Left lung (tissue), 10 donors: ENCODE data around the gene DSE. TPM values are rescaled to one million over a fixed set of nuclear protein-coding genes. Genes with fewer than 3 reads are reported as not detected.

Experiments used
- ATAC-seq: fragments of 200-7000 bp; cut with Tn5 transposase; one replicate; pipeline ENCODE4 v1.9.1; 2020; ENCODE audit warnings: moderate library complexity
- DNase-seq, 4 donors: peaks; one replicate each; pipeline ENCODE4 v3.0.0-alpha.2; 2013 to 2020
- H3K27ac ChIP-seq, 2 donors: fragments of 200-600 bp; sonication (generic) in 1 of 2; one replicate each; pipeline versions ENCODE4 v1.5.0 to v1.8.0; 2020 to 2021
- H3K27me3 ChIP-seq, 2 donors: fragments of 200-600 bp; sonication (generic) in 1 of 2; one replicate each; pipeline versions ENCODE4 v1.5.0 to v1.8.0; 2020 to 2021
- H3K36me3 ChIP-seq, 2 donors: fragments of 200-600 bp; sonication (generic) in 1 of 2; one replicate each; pipeline versions ENCODE4 v1.5.0 to v1.8.0; 2020 to 2021
- H3K4me1 ChIP-seq, 2 donors: fragments of 200-600 bp; one replicate each; pipeline ENCODE4 v1.8.0; 2021
- H3K4me3 ChIP-seq, 2 donors: fragments of 200-600 bp; sonication (generic) in 1 of 2; one replicate each; pipeline versions ENCODE4 v1.5.0 to v1.8.0; 2020 to 2021; ENCODE audit warnings: mild to moderate bottlenecking in 1 of 2
- H3K9me3 ChIP-seq, 2 donors: fragments of 200-600 bp; sonication (generic) in 1 of 2; one replicate each; pipeline versions ENCODE4 v1.5.0 to v1.8.0; 2020 to 2021
- intact Hi-C, 2 donors: fragments of 100-400 bp; cut with DNase I; formaldehyde crosslinking; loops; one replicate each; pipeline versions ENCODE4 v1.11.2 to v1.14.2; 2022
- polyA plus RNA-seq, 6 donors: library from polyadenylated mRNA; unstranded; fragments of 120-200 nt; gene quantifications; one replicate each; pipeline ENCODE4 v1.2.1, GENCODE V29; 2013; ENCODE audit not compliant: insufficient read length in 6 of 6
- total RNA-seq, 2 donors: library from RNA; stranded (reverse); fragmentation: NEBNext Ultra II Directional; extraction: Animal tissue kit (Norgen Biotek cat#: 25700); gene quantifications; one replicate each; pipeline ENCODE4 v1.2.1, GENCODE V29; 2021
- TF ChIP-seq, protein P1 (sequence below), 2 donors: fragments of 200-600 bp; sonication (generic) in 1 of 2; IDR thresholded peaks; one replicate each; pipeline versions ENCODE4 v1.5.0 to v1.8.0; 2021; ENCODE audit warnings: antibody characterized with exemption in 2 of 2
- donor health status: DM: no; HTN: yes; CAD: no.
- donor health status: DM: no; HTN: no; CAD: no.

The DSE gene
- total and polyA plus RNA-seq, 8 donors = 39.7 to 85.6 (median 51.0) TPM

DNA sequence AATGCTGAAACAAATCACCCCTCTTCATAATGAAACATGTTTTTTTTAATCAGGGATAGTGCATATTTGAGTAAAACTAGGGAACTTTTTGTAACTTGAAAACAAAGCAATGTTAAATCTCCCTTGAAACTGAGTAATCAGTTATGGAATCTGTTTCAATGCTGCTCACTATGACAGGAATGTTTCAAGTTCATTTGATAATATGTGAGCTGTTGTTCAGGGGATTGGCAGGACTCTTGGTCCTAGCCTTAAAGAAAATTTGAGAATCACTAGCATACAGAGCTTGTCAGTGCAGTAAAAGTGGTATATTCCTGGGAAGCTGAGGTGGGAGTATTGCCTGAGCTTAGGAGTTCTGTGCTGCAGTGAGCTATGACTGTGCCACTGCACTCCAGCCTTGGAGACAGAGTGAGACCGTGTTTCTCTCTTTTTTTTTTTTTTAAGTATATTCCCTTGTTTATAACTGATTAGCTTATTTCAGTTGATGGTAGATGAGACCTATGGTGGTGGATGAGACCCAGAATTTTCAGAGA is 68.8 kb downstream of the DSE start:
- ATAC-seq = no peak
- H3K27me3 ChIP-seq = no peaks in the 10 kb centered on the region
- peaks cover 3 to 7% of the 10 kb centered on the region in 2 donors for H3K4me1 ChIP-seq
- intact Hi-C loops = no loop called here
- peaks cover 0 to 24% of the 10 kb centered on the region in 2 donors for H3K36me3 ChIP-seq
- DNase-seq = no peak
- no peak overlapping the region for H3K4me3 ChIP-seq
- TF ChIP-seq, protein P1, sequence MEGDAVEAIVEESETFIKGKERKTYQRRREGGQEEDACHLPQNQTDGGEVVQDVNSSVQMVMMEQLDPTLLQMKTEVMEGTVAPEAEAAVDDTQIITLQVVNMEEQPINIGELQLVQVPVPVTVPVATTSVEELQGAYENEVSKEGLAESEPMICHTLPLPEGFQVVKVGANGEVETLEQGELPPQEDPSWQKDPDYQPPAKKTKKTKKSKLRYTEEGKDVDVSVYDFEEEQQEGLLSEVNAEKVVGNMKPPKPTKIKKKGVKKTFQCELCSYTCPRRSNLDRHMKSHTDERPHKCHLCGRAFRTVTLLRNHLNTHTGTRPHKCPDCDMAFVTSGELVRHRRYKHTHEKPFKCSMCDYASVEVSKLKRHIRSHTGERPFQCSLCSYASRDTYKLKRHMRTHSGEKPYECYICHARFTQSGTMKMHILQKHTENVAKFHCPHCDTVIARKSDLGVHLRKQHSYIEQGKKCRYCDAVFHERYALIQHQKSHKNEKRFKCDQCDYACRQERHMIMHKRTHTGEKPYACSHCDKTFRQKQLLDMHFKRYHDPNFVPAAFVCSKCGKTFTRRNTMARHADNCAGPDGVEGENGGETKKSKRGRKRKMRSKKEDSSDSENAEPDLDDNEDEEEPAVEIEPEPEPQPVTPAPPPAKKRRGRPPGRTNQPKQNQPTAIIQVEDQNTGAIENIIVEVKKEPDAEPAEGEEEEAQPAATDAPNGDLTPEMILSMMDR (IDR thresholded peaks at IDR 0.05) = no peak
- no peaks in the 10 kb centered on the region for H3K9me3 ChIP-seq
- H3K27ac ChIP-seq = no peak overlapping the region

DNA sequence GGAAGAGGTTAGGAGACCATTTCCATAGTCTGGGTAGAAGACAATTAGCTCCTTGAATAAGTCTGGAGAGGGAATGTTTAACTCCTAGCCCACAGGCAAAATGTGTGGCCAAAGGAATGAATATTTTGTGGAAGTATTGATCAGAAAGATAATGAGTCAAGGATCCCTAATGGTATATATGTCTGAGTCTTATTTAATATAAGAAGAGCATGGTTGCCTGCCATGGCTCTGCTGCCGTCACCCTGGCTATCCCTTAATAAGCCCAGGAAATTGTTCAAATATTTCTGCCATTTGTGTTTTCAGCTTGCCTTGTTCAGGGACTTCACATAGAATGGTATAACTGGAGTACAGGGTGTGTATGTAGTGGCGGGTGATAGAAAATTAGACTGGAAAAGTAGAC is 72.4 kb downstream of the DSE start:
- DNase-seq = no peak
- Histone ChIP-seq H3K27me3 (no peaks in the 10 kb centered on the region), H3K27ac (no peak overlapping the region), H3K36me3 (no peaks in the 10 kb centered on the region), H3K4me3 (no peak overlapping the region), H3K4me1 (peaks cover 10 to 33% of the 10 kb centered on the region in 2 donors), H3K9me3 (no peaks in the 10 kb centered on the region)
- ATAC-seq = no peak
- intact Hi-C loops = no loop called here
- TF ChIP-seq, protein P1 (IDR thresholded peaks at IDR 0.05) = no peak

GRCh38 chr6:116444092-116444491 is 73.3 kb downstream of the DSE start:
- peak; percentile 64 for ATAC-seq
- no peak overlapping the region for H3K27ac ChIP-seq
- no peaks in the 10 kb centered on the region for H3K9me3 ChIP-seq
- H3K36me3 ChIP-seq = no peaks in the 10 kb centered on the region
- no peak overlapping the region for H3K4me3 ChIP-seq
- no peak for DNase-seq
- H3K4me1 ChIP-seq = peaks cover 10 to 33% of the 10 kb centered on the region in 2 donors
- H3K27me3 ChIP-seq = no peaks in the 10 kb centered on the region
- TF ChIP-seq, protein P1 (IDR thresholded peaks at IDR 0.05) = peak; percentile 26 to 52
- intact Hi-C loops = no loop called here

- ATAC-seq (no peak), DNase-seq (no peak)
- H3K4me1 ChIP-seq = peaks cover 10 to 36% of the 10 kb centered on the region in 2 donors
- no peaks in the 10 kb centered on the region for H3K27me3 ChIP-seq
- H3K9me3 ChIP-seq = no peaks in the 10 kb centered on the region
- intact Hi-C loops = no loop called here
- H3K4me3 ChIP-seq = no peak overlapping the region
- H3K27ac ChIP-seq = no peak overlapping the region
- H3K36me3 ChIP-seq = no peaks in the 10 kb centered on the region
- TF ChIP-seq, protein P1 (IDR thresholded peaks at IDR 0.05) = no peak
Measured at GRCh38 chr6:116444575-116444974, 73.8 kb downstream of the DSE start.

- TF ChIP-seq, protein P1 (IDR thresholded peaks at IDR 0.05) = no peak
- Histone ChIP-seq H3K36me3 (no peaks in the 10 kb centered on the region), H3K4me3 (no peak overlapping the region), H3K4me1 (peaks cover 10 to 41% of the 10 kb centered on the region in 2 donors), H3K9me3 (no peaks in the 10 kb centered on the region), H3K27ac (no peak overlapping the region), H3K27me3 (no peaks in the 10 kb centered on the region)
- intact Hi-C loops = no loop called here
- ATAC-seq (peak; percentile 24), DNase-seq (no peak)
Measured at GRCh38 chr6:116445102-116445501, 74.4 kb downstream of the DSE start.
